DMS53 treated with DMSO at 0.1 percent for 48 hours (cell line): ENCODE measurements around the gene CHD3.

Source experiments
- DNase-seq: peaks from one replicate; lab custom pipeline; 2025; ENCODE audit not compliant: unreplicated experiment; lab: John Stamatoyannopoulos, UW

Gene CHD3

GRCh38 chr17:7893187-7893880 is 4.7 kb downstream of the CHD3 start:
- DNase-seq, result no peak

GRCh38 chr17:7894226-7894625 is 5.6 kb downstream of the CHD3 start:
- no peak for DNase-seq

- DNase-seq, result no peak
Observed at GRCh38 chr17:7894866-7895265, 6.3 kb downstream of the CHD3 start.

- no peak for DNase-seq
Observed at GRCh38 chr17:7897090-7897489, 8.5 kb downstream of the CHD3 start.

- DNase-seq, result peak; percentile 13
Observed at GRCh38 chr17:7897773-7898172, 9.2 kb downstream of the CHD3 start.

GRCh38 chr17:7903154-7904103 is 14.8 kb downstream of the CHD3 start:
- DNase-seq, result no peak

GRCh38 chr17:7909089-7909488 is 20.5 kb downstream of the CHD3 start:
- DNase-seq, result no peak

- DNase-seq, result no peak
Observed at GRCh38 chr17:7910281-7910680, 21.7 kb downstream of the CHD3 start.

- no peak for DNase-seq
Observed at GRCh38 chr17:7910711-7911110, 22.1 kb downstream of the CHD3 start.

- no peak for DNase-seq
Observed at GRCh38 chr17:7911116-7911515, 22.5 kb downstream of the CHD3 start.

- peak; percentile 92 for DNase-seq
Observed at GRCh38 chr17:7912927-7913524, 24.4 kb downstream of the CHD3 start.

GRCh38 chr17:7915179-7915610 is 26.6 kb downstream of the CHD3 start:
- peak; percentile 89 for DNase-seq

- DNase-seq, result peak; percentile 89
Observed at GRCh38 chr17:7915611-7916384, 27.2 kb downstream of the CHD3 start, which contains the start of gene RNF227. Gene RNF227, minus strand, starts transcription at chr17:7916289. Its CDS starts 94 bp downstream, at chr17:7916195.

GRCh38 chr17:7916385-7916682 is 27.7 kb downstream of the CHD3 start:
- DNase-seq, result no peak

- DNase-seq, result no peak
Observed at GRCh38 chr17:7916808-7917207, 28.2 kb downstream of the CHD3 start.

- DNase-seq, result peak; percentile 63
Observed at GRCh38 chr17:7922269-7922844, 33.8 kb downstream of the CHD3 start.

GRCh38 chr17:7922845-7923628 is 34.4 kb downstream of the CHD3 start:
- DNase-seq, result peak; percentile 82

- no peak for DNase-seq
Observed at GRCh38 chr17:7927596-7927995, 39.0 kb downstream of the CHD3 start.

- no peak for DNase-seq
Observed at GRCh38 chr17:7929158-7930023, 40.8 kb downstream of the CHD3 start, which contains the start of gene KCNAB3. Gene KCNAB3, minus strand, starts transcription at chr17:7929856. Its CDS starts 421 bp downstream, at chr17:7929435.
